Stimulated activated CD8-positive, alpha-beta memory T cell treated with anti-CD3 and anti-CD28 coated beads, Interleukin-7, amount 100 ng/mL, for 24 hours (primary cell): ENCODE measurements around the gene HOXC11.

Experiments
- DNase-seq: peaks from one replicate; pipeline ENCODE4 v3.0.0-alpha.2; 2020; ENCODE audit warnings: low read depth

Gene HOXC11

GRCh38 chr12:53972722-53973235 lies at the start of gene HOXC11:
Gene HOXC11 (plus strand): TSS chr12:53973126. CDS start chr12:53973242, 116 bp downstream.
- DNase-seq = no peak

- no peak for DNase-seq
Measured at GRCh38 chr12:53924521-53925405, 48.2 kb upstream of the HOXC11 start.

- DNase-seq = no peak
Measured at GRCh38 chr12:53927220-53928029, 45.5 kb upstream of the HOXC11 start.

DNA sequence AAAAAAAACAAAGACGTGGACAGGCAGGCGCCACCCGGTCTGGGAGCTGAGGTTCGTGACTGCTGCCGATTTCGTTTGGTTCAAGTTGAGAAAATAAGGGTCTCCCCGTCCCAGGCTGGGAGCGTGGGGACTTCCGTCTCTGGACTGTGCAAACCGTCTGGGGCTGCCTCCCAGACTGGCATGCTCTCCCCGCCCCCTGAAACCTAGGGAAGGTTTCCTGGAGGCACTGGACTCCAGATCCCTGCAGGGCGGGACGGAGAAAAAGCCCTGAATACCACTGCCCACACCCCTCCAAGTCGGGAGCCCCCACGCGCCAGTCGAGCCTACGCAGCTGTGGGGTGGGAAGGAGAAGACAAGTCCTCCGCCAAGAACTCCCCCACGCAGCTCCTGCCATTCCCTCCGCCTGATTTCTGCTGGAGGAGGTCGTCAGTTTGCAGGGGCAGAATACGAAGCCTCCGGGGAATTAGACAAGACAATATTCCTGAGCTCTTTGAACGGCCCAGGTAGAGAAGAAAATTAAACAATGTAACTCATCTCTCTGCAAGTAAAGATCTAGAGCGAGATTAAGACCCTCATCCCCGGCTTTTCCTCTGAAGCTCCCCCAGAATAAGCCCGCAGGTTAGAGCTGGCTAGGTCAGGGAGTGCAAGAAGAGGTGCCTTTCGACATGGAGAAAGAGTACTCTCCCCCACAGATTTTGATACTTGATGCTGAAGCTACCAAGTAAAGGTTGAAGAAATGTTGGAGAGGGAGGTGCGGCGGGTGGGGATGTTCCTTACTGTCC lies 44.7 kb upstream of the HOXC11 start:
- DNase-seq = no peak

- DNase-seq = no peak
Measured at GRCh38 chr12:53929527-53929926, 43.4 kb upstream of the HOXC11 start.

DNA sequence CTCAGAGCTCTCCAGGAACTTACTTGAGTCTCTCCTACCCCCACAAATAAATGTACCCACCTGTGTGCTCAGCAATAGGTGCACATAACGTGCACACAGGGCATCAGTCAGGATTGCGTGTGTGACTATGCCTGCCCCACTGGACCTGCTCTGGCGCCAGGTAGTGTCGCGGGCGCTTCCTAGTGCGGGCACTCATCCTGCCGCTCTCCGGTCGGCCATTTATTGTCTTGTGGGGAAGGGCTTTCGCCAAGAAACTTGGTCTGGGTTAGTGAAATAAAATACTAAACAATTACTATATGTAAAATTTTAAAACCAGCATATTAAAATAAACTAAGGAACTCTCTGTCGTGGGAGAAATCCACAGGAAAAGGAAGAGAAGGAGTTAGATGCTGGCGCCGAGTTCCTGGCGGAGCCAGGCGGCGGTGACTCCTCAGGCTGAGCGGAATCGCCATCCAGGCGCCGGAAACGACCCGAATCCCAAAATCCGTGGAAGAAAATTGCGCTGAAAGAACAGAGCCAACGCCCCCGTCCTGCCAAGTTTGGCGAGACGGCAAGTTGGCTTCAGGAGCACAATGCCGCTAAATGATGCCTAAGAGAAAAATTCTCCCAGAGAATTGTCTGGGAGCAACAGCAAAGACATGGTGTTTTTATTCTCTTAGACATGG lies 42.2 kb upstream of the HOXC11 start:
- DNase-seq = no peak

DNA sequence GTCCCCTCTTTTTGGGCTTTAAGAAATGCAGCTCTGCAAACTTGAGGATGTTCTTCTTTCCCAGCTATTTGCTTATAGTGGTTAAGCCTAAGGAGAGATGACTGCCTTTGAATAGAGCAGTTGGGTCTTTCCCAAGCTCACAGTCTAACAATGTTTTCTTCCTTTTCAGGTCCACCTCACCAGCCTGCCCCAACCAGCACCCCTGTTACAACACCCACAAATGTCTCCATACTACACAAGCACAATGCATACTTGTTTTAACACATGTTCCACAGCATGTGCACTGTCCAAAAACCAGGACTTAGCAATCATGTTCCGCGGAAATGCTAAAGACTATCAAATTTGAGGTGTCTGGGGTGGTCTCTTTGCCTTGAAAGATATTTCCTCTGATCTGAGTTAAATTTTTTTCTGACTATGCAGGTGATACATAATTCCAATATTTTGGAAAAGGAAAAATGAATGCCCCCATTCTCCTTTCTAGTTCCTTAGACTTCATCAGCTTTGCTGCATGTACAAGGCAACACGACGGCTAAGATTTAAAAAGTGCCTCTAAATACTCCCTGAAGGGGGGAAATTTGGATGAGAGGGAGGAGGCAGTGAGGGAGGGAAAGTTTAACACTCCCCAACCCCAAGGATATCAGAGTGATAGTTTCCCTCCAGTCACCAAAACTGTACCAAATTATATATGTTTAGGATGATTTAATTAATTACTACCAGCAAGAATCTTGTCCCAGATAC lies 40.9 kb upstream of the HOXC11 start:
- DNase-seq = no peak

DNA sequence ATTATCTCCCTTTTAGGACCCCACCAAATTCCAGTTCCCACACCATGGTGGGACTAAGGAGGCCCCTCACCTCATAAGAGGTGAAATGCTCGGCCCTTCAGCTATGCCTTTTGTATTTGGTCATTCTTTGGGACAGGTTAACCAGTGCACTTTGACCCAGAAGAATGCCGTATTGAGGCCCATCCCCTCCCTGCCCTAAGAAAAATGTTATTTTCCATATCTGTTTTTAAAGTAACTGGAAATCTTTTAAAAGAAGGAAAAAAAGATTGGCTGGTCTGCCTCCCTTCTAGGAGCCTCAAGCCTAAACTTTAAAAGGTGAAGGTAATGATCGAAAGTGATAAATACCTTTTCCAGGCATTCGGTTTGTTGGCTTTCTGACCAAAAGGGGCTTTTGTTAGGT lies 40.0 kb upstream of the HOXC11 start:
- DNase-seq = no peak

- DNase-seq = no peak
Measured at GRCh38 chr12:53935383-53936341, 37.3 kb upstream of the HOXC11 start.

GRCh38 chr12:53937099-53937498 lies 35.8 kb upstream of the HOXC11 start:
- DNase-seq = no peak

- no peak for DNase-seq
Measured at GRCh38 chr12:53937596-53938325, 35.2 kb upstream of the HOXC11 start.

DNA sequence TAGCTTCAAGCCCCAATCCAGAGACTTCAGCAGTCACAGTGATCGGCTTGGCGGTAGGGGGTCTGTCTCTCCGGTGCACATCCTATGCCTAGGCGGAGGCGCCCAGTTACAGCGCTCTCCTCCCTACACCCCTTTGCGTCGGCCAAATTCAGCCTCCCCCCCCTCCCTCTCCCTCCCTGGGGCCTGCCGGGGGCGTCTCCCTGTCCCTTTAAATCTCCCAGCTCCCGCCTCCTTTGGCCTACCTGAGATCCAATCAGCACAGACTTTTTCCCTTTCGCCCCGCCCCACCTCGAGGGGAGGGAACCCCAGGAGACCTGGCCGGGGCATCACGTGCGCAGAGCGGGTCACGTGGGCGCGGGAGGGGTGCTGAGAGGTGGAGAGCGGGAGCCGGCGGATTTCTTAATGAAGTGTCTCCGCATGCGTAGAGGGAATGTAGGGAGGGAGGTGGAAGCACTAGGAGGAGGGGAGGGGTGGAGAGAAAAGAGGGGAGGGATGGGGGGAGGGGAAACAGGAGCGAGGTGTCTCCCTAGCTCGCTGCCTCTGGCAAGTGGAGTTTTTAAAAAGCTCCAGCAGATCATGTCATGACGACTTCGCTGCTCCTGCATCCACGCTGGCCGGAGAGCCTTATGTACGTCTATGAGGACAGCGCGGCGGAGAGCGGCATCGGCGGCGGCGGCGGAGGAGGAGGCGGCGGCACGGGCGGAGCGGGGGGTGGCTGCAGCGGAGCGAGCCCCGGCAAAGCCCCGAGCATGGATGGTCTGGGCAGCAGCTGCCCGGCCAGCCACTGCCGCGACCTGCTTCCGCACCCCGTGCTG lies 34.4 kb upstream of the HOXC11 start, which contains the start of gene HOXC13:
HOXC13 (plus strand) TSS at position 506 of the 815 bp plus-strand sequence; CDS start at position 582, 76 bp downstream.
- DNase-seq = peak; percentile 27

DNA sequence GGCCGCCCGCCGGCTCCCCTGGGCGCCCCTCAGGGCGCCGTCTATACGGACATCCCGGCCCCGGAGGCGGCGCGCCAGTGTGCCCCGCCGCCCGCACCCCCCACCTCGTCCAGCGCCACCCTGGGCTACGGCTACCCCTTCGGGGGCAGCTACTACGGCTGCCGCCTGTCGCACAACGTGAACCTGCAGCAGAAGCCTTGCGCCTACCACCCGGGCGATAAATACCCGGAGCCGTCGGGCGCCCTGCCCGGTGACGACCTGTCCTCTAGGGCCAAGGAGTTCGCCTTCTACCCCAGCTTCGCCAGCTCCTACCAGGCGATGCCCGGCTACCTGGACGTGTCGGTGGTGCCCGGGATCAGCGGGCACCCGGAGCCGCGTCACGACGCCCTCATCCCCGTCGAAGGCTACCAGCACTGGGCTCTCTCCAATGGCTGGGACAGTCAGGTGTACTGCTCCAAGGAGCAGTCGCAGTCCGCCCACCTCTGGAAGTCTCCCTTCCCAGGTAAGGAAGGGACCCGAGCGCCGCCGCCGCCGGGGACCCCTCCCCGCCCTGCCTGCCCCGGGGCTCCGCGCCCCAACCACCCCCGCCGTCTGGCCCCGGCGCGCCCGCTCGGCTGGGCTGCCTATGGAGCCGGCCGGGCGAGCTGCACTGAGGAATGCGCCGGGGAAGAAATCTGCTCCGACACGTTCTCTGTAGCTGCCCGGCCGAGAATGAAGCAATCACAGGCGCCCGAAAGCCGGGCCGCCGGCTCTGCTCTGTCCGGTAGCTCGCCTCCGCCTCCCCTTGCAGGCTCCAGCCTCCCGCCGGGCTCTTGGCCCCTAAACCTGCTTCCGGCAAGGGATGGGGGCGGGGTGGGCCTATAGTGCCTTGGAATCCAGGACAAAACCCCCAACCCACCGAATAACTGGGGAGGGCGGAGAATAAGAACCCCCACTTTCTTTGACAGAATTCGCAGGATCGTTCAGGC lies 33.5 kb upstream of the HOXC11 start:
- no peak for DNase-seq

- no peak for DNase-seq
Measured at GRCh38 chr12:53940443-53941014, 32.4 kb upstream of the HOXC11 start.

DNA sequence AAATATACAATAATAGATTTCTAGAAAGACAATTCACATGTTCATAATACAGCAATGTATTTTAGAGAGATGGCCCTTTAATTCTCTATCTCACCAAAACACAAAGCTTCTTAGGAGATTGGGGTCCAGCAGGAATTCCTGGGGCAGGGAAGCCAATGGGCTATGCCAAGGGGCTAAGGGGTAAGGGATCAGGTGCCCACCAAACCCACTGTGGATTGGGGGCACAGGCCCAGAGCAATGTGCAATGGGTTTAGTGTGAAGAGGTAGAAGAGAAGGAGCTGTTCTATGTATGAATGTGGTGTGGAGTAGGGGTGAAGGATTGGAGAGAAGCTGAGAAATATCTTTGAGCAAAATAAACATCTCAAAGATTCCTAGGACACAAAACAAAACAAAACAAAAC lies 31.7 kb upstream of the HOXC11 start:
- DNase-seq = no peak

- DNase-seq = no peak
Measured at GRCh38 chr12:53941750-53942149, 31.2 kb upstream of the HOXC11 start.
